GM11168 (cell line): ENCODE data around the gene DLGAP1.

ENCODE experiments used
- in situ Hi-C: fragments of 300-500 bp; cut with MboI; formaldehyde crosslinking; loops from one replicate; pipeline ENCODE4 v1.12.0; 2022; ENCODE audit warnings: low sequenced_read_pairs; ENCODE audit not compliant: unreplicated experiment

DLGAP1 gene

GRCh38 chr18:3914833-3915610 is 540.1 kb downstream of the DLGAP1 start:
- in situ Hi-C loops = no loop called here

GRCh38 chr18:3914109-3914508 is 541.0 kb downstream of the DLGAP1 start:
- in situ Hi-C loops = no loop called here

GRCh38 chr18:3912705-3913104 is 542.4 kb downstream of the DLGAP1 start:
- in situ Hi-C loops = no loop called here

DNA sequence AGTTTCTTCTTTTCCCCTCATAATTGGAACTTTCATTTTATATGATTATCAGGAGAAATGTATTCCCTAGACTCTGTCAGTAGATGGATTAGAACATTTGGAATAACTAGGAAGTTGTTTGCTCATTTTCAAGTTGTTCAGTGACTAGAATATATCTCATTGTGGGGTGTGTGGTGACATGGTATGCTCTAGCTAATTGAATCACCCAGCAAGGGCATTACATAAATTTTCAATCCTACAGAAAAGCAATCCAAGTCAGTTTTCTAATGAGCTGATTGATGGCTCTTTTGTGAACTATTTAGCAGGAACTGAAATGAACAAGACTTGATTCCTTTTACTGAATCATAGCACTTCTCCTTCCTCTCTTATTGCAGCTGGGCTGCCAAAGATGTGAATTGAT is 543.7 kb downstream of the DLGAP1 start:
- in situ Hi-C loops = no loop called here

DNA sequence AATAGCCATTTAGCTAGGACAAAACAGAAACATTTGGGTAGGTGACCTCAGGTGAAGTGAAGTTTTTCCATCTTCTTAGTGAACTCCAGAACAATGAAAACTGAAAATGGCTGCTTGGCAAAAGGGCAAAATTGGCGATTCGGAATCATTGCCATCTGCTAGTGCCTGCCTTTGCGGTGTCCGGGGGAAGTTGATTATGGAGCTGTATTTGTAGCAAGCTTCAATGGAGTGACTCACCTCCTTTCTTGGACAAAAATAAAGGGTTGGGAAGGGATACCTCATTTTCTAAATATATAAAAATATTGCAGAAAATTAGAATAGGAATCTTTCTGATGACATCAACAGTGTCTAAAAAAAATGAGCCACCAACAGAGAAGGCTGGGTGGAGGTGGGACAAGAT is 544.6 kb downstream of the DLGAP1 start:
- in situ Hi-C loops = no loop called here

DNA sequence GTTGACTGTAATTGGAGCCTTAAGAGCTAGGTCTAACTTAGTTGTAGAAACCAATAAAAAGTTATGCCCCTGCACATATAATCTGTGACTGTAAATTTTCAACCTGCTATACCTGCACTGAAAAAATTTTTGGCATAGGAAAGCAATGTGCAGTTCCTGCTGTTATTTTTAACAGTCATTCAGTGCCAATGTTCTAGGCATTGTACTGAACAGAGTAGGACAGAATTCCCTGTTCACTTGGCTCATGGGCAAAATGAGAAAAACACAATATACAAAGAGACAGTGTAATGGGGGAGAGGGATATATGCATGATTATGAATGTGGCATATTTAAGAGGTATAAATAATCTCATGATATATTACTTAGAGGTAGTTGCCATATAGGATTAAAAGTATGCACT is 547.2 kb downstream of the DLGAP1 start:
- in situ Hi-C loops = no loop called here

DNA sequence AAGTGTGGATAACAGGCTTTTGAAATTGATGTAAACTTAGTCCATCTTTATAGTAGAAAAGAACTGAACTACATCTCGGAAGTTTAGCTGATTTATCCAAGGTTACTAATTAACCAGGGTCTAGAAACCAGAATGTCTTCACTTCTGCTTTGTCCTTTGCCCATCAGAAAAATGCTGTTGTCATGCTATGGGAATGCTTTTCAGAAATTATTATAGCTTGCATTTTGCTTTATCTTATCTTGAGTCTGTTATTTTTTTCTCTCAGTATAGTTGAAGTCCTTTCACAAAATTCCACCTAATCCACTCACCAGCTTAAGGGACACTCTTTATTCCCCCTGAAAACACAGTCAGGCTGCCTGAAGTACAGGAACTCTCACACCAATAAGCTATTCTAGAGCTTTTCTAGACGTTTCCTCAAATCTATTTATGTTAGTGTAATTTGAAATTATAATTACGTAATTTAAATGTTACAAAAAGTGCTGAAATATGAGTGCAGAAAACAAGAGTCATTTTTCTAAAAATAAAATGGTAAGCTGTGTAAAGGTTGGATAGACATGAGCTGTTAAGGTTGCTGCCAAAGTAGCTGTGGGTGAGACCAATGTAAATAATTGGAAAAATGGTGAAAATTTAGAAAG is 548.9 kb downstream of the DLGAP1 start:
- in situ Hi-C loops = no loop called here

- in situ Hi-C loops = no loop called here
Observed at GRCh38 chr18:3903337-3903736, 551.8 kb downstream of the DLGAP1 start.

DNA sequence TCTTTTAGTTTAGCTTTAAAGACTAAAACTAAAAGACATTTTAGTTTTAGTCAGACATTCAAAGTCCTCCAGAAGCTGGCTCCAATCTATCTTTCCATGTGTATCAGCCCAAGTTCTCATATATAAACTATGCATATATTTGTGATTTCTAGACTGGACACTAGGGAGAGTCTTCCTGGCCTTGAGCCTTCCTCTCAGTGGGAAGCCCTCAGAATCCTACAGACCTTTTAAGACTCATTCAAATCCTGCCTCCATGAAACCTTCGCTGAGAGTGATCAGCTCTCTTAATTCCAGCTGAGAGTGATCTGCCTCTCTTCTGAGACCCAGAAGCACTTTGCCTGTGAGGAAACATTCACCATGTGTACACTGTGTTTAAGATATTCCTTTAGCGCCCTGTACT is 552.4 kb downstream of the DLGAP1 start:
- in situ Hi-C loops = no loop called here

DNA sequence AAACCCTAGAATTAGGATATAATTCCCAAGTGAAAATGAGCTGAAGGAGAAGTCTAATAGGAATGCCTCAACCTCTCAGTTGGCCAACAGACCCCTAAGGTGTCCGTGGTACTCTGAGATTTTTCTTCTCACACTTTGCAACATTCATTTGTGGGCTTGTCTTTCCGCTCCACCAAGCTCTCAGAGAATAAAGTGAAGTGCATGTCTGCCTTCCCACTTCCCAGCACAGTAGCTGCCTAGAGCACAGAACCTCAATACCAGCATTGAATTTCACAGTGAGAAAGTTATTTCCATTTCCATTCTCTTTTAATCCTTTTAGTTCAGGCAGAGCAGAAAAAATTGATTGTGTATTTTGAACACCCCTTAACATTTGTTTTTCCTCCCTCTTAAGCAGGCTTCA is 553.3 kb downstream of the DLGAP1 start:
- in situ Hi-C loops = no loop called here

- in situ Hi-C loops = no loop called here
Observed at GRCh38 chr18:3901042-3901441, 554.1 kb downstream of the DLGAP1 start.

GRCh38 chr18:3900327-3900726 is 554.8 kb downstream of the DLGAP1 start:
- in situ Hi-C loops = no loop called here

GRCh38 chr18:3898861-3899613 is 556.1 kb downstream of the DLGAP1 start:
- in situ Hi-C loops = no loop called here

DNA sequence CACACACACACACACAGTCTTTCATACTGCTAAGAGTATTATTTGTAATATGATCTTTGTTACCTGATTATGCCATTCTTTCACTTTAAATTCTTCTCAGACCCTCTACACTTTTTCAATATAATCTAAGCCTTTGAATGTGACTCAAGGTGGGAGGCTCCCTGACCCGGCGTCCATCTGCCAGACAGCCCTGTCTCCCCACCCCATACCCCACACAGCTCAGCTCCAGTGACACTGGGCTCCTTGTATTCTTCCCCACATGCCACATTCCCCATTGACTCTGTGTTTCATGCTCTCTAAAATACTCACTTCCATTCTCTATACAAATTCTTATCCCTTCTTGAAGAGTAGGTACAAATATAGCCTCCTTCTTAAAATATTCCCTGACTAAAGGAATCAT is 563.0 kb downstream of the DLGAP1 start:
- in situ Hi-C loops = no loop called here

DNA sequence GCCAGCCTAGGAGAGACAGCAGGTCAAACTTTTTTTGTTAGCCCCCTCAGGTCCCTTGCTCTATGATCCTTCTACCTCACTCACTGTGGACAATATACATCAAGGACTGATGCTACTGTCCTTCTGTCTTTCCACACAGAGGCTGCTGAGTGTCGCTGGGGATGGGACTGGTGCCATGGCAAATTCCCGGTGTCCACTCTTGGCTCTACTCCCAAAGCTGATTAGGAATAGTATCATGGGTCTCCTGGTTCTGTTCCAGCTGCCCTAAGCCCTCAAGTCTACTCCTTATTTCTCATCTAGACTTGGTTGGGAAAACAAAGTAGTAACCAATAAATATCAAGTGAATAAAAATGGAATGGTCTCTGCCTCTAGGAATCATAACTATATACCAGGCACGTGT is 563.9 kb downstream of the DLGAP1 start:
- in situ Hi-C loops = no loop called here

- in situ Hi-C loops = no loop called here
Observed at GRCh38 chr18:3889803-3890202, 565.3 kb downstream of the DLGAP1 start.

GRCh38 chr18:3889121-3889520 is 566.0 kb downstream of the DLGAP1 start:
- in situ Hi-C loops = no loop called here

DNA sequence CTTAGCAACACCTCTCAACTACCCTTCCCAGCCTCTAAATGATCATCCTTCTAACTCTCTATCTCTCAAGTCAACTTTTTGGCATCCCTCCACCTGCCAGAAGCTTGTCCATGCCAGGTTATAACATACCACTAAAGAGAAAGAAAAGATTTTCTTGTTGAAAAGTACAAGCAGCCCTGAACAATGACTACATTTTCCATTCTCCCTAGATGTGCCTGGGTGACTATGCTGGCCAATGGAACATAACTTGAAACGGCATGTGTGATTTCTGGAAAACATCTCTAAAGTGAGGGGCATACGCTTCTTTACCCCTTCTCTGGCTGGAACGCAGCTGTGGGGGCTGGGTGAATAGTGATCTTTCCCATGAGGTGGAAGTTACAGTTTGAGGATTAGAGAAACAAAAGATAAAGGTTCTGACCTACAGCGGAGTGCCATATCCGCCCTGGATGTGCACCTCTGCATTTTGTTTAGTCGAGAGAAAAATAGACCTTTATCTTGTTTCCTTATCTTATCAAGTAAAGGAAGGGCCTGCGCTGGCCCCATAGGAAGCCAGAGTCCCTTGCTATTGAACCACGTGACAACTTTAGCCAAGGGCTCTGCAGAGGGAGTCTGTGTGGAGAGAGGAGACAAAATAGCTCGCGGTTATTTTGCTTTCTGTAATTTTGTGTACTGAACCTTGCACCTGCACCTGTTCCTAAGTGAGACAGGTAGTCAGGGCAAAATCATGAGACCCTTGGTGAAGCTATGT is 568.4 kb downstream of the DLGAP1 start:
- in situ Hi-C loops = no loop called here

DNA sequence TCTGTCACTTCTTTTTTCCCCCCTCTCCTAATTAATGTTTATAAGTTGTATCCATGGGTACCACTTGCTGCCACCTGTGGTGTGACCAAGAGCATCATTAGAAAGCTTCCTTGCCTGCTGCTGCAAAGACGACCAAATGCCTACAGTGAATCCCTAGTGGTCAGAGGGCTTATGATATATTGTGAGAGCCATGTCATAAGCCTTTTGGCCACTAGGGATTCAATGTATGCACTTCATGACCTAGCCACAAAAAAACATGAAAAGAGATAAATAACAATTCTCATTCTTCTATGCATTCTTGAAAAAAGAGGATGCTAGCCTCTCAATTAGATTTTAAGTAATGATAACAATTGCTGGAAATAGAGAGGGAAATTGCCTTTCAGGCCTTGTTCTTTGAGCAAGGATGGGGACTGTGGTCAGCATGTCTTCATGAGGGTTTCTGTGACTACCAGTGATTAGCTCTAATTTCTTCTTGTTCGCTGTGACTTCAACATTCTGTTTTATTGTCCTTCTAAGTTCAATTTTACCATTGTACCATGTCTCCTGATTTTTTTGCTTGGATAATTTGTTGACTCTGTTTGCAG is 569.8 kb downstream of the DLGAP1 start:
- in situ Hi-C loops = no loop called here

DNA sequence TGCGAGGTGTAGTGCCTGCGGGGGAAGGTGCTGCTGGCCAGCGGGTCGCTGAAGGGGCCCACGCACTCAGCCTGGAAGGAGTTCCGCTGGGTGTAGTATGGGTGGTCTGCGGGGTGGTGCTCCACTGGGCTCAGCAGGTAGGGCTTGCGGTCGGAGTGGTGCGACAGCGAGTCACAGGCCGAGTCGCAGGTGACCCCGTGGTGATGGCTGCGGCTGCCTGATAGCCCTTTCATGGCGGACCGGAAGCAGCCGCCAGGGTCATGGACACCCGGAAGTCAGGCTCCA is 575.3 kb downstream of the DLGAP1 start:
- in situ Hi-C loops = no loop called here
